Suprapubic skin (tissue), 4 donors: Measurements from ENCODE around the gene MAPK1IP1L.

Source experiments
- EP300 ChIP-seq: sonication (generic); formaldehyde crosslinking; IDR thresholded peaks from one replicate; pipeline ENCODE4 v1.6.1; 2017; ENCODE audit warnings: antibody characterized with exemption
- POLR2A ChIP-seq, 2 donors: fragments of 450-650 bp; IDR thresholded peaks; one replicate each; pipeline ENCODE4 v1.6.1; 2017; ENCODE audit warnings: antibody characterized with exemption in 2 of 2, mild to moderate bottlenecking in 2 of 2, moderate library complexity in 2 of 2
- POLR2AphosphoS5 ChIP-seq, 3 donors: sonication (generic); formaldehyde crosslinking; IDR thresholded peaks; one replicate each; pipeline ENCODE4 v1.6.1; 2017; ENCODE audit warnings: antibody characterized with exemption in 3 of 3
- TF ChIP-seq, protein P1 (sequence below), 2 donors: fragments of 200-600 bp in 1 of 2; fragments of 450-650 bp in 1 of 2; sonication (generic) in 1 of 2; IDR thresholded peaks; one replicate each; pipeline ENCODE4 v1.5.1; 2016 to 2019; ENCODE audit warnings: antibody characterized with exemption in 2 of 2, mild to moderate bottlenecking in 1 of 2, moderate library complexity in 1 of 2

DNA sequence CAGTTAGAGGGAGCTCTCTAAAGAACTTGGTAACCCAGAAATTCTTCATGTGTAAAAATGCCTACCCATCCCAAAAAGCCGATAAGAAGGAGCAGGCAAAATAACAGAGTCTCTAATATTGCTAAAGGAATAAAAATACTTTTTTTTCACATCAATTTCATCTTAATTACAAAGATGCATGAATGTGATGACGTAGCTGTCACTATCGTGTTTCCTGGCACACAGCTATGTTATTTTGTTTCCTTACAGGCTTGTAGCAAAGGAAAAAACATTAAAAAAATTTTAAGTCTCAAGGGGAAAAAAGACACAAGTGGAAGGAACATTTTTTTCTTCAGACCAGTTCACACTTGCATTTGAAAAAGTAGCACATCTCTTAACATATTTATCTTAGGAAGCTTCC is 67.3 kb downstream of the MAPK1IP1L start:
- TF ChIP-seq, protein P1, sequence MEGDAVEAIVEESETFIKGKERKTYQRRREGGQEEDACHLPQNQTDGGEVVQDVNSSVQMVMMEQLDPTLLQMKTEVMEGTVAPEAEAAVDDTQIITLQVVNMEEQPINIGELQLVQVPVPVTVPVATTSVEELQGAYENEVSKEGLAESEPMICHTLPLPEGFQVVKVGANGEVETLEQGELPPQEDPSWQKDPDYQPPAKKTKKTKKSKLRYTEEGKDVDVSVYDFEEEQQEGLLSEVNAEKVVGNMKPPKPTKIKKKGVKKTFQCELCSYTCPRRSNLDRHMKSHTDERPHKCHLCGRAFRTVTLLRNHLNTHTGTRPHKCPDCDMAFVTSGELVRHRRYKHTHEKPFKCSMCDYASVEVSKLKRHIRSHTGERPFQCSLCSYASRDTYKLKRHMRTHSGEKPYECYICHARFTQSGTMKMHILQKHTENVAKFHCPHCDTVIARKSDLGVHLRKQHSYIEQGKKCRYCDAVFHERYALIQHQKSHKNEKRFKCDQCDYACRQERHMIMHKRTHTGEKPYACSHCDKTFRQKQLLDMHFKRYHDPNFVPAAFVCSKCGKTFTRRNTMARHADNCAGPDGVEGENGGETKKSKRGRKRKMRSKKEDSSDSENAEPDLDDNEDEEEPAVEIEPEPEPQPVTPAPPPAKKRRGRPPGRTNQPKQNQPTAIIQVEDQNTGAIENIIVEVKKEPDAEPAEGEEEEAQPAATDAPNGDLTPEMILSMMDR (IDR thresholded peaks at IDR 0.05): no peak
- TF ChIP-seq POLR2AphosphoS5 (IDR thresholded peaks at IDR 0.05): no peak
- no peak for TF ChIP-seq POLR2A (IDR thresholded peaks at IDR 0.05)
- TF ChIP-seq EP300: no peak
